H4 (cell line): Measurements from ENCODE around the gene SPRED2. TPM values are rescaled to one million over a fixed set of nuclear protein-coding genes. Genes with fewer than 3 reads are reported as not detected.
A peak's percentile ranks its signal among the peaks of the same experiment; 100 is the strongest.

ENCODE experiments used
- DNase-seq: peaks from one replicate; pipeline ENCODE4 v3.0.0-alpha.2; 2015; ENCODE audit warnings: low spot score
- total RNA-seq: library from RNA; depleted of rRNA; stranded (reverse); fragments of >200 nt; shearing (Covaris generic); gene quantifications from 2 replicates; pipeline ENCODE4 v1.2.3, GENCODE V29; 2014

SPRED2 gene
- total RNA-seq, 1 experiment from 2014 or later, result 8.6 TPM

GRCh38 chr2:65366595-65367125 is 65.7 kb downstream of the SPRED2 start:
- peak; percentile 94 for DNase-seq

- no peak for DNase-seq
These were observed 67.2 kb downstream of the SPRED2 start for GRCh38 chr2:65364986-65365733.

DNA sequence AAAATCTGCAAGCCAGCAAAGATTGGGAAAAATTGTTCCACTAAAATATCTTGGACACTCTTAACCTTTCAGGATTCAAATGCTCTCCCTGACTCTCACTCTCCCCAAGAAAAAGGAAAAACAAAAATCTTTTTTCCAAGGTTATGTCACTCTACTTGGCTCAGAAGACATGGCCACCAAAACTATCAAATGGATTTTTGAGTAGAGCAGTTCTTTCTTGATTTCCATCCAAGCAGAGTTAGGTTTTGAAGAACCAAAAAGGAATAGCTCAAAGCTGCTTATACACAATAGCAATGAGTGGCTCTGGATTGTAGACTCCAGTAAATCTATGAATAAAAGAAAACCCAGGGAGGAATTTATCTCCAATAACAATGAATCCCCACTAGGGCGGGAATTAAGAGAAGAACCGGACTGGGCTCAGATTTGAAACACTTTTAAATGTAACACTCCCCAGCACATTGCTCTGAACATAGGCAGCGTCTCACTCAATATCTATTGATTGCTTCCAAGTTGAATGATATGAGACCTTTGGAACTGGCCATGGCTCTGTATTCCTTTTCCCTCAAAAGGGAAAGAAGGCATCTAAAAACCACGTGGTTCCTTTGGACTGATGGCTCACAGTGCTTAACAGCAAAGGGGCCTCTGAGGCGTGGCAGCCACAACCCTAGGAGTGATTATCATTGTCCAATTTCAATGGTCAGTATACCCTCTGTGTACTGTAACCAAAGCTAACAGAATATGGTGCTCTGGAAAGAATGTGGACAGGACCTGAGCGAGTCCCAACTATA is 68.3 kb downstream of the SPRED2 start:
- DNase-seq, result no peak

DNA sequence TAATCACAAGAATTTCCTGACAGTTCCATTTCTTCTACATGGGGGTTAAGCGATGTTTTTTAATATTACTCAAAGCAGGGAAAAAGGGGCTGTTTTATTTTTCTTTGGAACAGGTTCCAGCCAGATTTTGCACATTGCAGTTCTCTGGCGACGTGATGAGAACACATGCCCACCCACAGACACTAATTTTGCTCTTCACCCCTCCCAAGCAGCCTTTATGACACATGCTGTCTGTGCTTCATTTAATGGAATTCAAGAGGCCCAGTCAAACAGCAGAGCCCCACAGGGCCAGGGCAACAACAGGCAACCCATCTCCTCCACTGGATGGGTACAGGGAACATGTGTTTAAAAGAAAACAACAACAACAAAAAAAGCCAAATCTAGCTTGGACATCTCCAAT is 70.8 kb downstream of the SPRED2 start:
- no peak for DNase-seq

- no peak for DNase-seq
These were observed 72.0 kb downstream of the SPRED2 start for GRCh38 chr2:65360441-65360840.

DNA sequence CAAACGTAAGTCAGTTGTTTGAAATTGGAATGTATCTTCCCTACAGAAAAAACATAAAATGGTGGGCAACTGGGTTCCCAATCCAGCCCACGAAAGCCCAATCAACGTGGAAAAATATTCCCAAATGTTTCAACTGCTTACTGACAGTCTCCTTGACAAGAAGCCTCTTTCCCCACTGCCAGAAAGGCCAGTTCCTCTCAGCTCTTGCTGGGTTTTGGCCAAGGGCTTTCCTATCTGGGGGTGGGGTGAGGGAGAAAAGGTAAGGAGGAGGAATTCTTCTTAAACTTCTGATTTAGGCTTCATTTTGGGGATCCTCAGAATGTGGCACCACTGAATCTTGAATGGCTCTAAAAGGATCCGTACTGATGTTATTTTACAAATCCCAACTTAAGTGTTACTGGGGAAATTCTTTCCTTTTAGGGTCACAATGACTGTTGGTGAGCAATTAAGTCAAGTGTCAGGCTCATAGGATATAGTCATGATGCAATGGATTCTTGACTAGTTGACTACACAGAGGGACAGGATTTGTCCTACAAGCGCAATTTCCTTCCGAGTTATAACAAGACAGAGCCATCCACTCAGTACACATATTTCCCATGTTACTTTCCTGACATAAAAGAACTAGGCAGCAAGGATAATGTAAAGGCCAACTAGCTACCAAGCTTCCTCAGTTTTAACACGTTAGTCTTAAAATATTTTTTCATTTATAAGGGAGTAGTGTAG is 73.6 kb downstream of the SPRED2 start:
- no peak for DNase-seq

DNA sequence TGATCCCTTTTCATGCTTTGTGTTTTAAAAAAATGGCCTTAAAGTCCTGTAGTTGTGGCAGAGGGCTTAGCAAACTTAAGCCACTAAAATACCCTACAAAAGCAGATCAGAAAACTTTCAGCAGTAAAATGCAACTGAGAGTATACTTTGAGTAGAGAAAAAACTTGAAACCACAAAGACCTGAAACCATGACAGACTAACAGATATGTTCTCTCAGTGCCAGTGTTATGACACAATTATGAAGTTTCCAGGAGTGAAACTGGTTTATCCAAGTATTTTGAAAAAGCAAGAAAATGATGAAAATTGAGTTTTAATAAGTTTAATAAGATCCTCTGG is 74.5 kb downstream of the SPRED2 start:
- no peak for DNase-seq

- no peak for DNase-seq
These were observed 75.1 kb downstream of the SPRED2 start for GRCh38 chr2:65357095-65357958.

DNA sequence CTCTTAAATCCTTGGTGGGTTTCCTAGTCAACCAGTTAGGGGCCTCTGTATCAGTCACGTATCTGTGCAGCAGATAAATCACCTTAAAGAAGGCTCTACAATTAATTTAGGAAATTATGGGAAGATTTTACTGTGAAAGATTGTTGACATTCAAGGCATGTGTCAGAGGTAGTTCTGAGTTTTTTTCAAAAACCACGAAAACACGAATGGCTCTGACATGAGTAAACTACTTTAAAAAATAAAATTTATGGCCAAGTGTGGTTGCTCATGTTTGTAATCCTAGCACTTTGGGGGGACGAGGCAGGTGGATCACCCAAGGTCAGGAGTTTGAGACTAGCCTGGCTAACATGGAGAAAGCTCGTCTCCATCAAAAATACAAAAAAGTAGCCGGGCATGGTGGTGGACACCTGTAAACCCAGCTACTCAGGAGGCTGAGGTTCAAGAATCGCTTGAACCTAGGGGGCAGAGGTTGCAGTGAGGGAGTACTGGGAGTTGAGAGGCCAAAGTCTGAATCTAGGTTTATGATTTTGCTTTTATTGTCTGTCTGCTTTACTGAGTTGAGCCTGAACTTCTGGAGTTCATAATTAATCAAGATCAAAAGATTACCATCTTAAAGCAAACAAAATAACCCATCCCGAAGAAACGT is 77.1 kb downstream of the SPRED2 start:
- no peak for DNase-seq

- no peak for DNase-seq
These were observed 77.6 kb downstream of the SPRED2 start for GRCh38 chr2:65354773-65355172.

GRCh38 chr2:65353927-65354326 is 78.5 kb downstream of the SPRED2 start:
- DNase-seq, result no peak

DNA sequence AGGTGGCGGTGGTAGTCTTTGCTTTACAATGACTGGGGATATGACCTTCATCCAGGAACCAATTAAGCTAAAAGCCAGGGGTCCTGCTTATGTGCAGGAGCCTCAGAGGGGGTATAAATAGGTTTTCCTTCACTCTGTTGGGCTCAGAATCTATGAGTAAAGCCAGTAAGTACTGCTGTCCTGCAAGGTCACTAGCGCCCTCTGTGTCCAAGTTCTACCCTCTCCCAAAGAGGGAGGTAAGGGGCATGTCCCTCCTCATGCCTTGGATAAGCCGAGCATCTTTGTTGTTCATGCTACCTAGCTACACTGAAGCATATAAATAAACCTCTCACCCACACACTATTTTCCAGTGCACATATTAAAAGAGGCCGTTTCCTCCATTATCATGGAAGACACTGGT is 79.4 kb downstream of the SPRED2 start:
- no peak for DNase-seq

DNA sequence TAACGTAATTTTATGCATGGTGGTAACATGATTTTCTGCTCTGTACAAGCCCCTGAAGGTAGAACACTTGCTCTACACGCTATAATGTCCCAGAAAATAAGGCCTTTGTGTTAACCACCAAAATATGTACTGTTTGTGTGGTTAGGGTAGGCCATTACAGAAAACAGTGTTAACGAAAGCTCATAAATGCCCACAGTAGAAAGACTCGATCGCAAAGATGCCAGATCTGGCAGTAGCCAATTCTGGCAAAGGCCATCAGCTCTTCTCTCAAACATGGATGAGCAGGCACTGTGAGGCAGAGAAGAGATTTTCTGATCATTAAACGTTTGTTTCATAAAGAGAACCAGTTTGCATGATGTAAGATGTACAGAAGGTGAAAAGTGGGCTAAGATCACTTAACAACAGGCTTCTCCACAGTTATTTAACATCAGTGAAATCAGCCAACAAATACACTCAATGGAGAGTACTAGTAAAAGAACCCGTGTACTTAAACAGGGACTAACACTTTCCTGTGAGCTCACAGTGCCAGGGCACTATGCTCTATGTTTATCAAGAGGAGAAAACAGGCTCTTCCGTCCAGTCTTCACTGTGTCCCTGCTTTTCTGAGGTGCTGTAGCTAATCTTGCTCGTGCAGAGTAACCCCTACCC is 80.3 kb downstream of the SPRED2 start:
- no peak for DNase-seq

DNA sequence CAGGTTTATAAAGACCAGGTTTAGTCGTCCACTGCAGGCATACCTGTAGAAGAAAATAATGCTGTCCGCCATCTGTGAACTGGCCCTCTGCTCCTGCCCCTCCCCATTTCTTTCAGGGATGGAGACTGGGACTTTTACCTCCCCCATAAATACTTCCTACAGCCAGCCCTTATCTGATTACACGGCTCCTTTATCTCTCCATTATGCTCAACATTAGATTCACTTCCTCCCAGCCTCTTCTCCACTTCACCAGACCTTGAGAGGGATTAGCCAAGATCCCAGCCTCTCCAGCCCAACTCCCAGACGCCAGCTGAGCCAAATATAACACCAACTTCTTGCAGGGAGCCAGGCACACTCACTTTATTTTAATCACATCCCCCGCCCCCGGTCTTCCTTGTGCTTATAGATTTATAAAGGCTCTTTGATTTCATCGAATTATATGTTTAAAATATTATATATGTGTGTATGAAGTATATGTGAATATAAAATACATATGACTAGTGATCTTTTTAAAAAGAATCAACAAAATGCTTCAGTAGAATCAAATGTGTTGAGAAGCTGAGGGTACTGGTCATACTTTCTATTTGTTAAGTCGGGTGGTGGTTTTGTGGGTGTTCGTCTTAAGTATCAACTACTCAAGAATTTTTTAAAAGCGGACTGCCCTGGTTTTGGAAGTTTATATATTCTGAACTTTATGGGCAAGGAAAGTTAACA is 81.0 kb downstream of the SPRED2 start:
- no peak for DNase-seq

DNA sequence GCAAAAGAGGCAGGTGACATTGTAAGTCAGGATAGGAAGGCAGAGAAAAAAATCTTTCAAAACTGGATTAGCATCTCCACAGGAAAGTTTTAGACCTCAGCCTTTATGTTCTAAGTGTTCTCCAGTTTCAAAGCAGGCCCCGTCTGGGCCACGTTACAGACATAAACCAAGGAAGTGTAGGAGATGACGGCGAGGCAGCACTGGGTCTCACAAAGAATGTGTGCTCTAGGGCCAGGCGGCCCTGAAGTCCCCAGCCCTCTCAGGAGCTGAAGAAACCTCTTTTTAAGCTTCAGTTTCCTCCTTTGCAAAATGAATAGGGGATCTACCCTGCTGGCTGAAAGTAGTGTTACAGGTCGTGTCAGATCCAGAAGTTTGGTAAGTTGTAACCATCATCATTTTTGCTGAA is 81.7 kb downstream of the SPRED2 start:
- DNase-seq, result no peak

GRCh38 chr2:65349863-65350262 is 82.5 kb downstream of the SPRED2 start:
- peak; percentile 53 for DNase-seq

DNA sequence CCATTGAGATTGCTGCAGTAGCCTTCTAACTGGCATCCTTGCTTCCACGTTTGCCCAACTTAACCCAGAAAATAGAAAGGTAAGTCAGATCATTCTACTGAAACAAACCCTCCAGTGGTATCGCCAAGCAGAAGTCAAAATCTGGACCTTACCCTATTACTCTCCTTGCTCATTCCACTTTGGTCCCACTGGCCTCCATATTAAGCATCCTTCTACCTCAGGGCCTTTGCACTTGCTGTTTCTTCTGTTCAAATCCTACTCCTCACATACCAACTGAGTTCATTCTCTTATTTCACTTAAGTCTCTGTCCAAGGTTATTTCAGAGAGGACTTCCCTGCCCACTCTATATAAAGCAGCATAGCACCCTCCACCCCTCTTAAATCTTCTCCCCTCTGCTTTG is 84.5 kb downstream of the SPRED2 start:
- no peak for DNase-seq

- DNase-seq, result no peak
These were observed 86.8 kb downstream of the SPRED2 start for GRCh38 chr2:65345631-65346030.

DNA sequence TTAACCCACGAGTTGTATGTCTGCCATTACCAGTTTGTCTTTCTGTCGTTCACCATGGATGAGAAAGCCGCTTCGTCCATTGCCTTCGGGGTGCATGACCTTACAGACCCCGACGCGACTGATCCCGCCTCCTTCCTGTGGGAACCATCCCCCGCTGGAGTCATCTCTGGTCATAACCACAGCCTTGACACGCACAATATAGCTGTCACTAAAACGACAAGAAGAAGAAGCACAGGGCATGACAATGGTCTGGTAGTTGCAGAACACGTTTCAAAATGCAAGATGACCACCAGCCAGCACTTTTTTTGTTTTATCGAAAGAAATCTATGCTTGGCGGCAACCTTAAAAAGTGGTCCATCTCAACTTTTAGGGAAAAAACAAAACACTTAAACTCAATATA is 87.7 kb downstream of the SPRED2 start:
- DNase-seq, result no peak

DNA sequence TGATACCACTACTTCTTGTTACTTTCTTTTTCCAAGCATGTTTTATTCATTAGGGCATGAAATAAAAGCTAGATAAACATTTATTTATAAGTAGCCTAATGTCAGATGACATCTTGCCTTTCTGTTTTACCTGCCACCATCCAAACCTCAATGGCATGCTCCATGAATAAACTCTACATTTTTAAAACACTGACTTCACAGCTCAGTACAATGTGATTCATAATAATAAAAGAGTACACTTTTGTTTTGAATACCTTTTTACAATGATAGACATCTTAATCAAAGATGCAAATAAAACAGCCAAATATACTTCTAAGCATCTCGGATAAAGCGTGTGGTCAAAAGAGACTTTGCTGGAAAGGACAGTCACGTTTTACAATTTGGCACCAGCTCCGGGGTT is 88.2 kb downstream of the SPRED2 start:
- no peak for DNase-seq
